GM13977 (cell line): Measurements from ENCODE around the gene NEK6.

Experiments used
- DNase-seq: peaks from one replicate; pipeline ENCODE4 v3.0.0; 2012; ENCODE audit warnings: low spot score
- CTCF ChIP-seq: IDR thresholded peaks from 2 replicates; pipeline ENCODE4 v1.5.1; 2012; ENCODE audit warnings: mild to moderate bottlenecking, control low read depth; ENCODE audit not compliant: insufficient read depth; ENCODE audit errors: extremely low read depth, missing control alignments
- in situ Hi-C: fragments of 300-500 bp; cut with MboI; formaldehyde crosslinking; loops from one replicate; pipeline ENCODE4 v1.12.0; 2022; ENCODE audit warnings: low sequenced_read_pairs, low pct_unique_long_range_greater_than_20kb, mixed read lengths, inconsistent platforms; ENCODE audit not compliant: unreplicated experiment

Gene NEK6

GRCh38 chr9:124394167-124394566, 136.4 kb downstream of the NEK6 start:
- peak; percentile 32 for DNase-seq
- no peak for TF ChIP-seq CTCF
- in situ Hi-C loops, result no loop called here

- TF ChIP-seq CTCF, result no peak
- in situ Hi-C loops, result no loop called here
- no peak for DNase-seq
Observed at GRCh38 chr9:124394596-124394995, 136.8 kb downstream of the NEK6 start.

GRCh38 chr9:124395826-124396225, 138.1 kb downstream of the NEK6 start:
- DNase-seq, result no peak
- TF ChIP-seq CTCF, result no peak
- in situ Hi-C loops, result no loop called here

GRCh38 chr9:124398191-124398935, 140.6 kb downstream of the NEK6 start:
- DNase-seq, result no peak
- in situ Hi-C loops, result no loop called here
- TF ChIP-seq CTCF, result no peak

- DNase-seq, result no peak
- no peak for TF ChIP-seq CTCF
- in situ Hi-C loops, result no loop called here
Observed at GRCh38 chr9:124399323-124399967, 141.7 kb downstream of the NEK6 start.

GRCh38 chr9:124399968-124400940, 142.5 kb downstream of the NEK6 start:
- in situ Hi-C loops, result no loop called here
- no peak for DNase-seq
- no peak for TF ChIP-seq CTCF
